HG02840 (cell line): ENCODE measurements around the gene OXT.

Experiments
- ATAC-seq: cut with Tn5 transposase; IDR thresholded peaks from one replicate; pipeline ENCODE4 v1.9.1; 2021; ENCODE audit warnings: mild to moderate bottlenecking, moderate library complexity, moderate number of reproducible peaks; ENCODE audit not compliant: unreplicated experiment, low FRiP score

The OXT gene

DNA sequence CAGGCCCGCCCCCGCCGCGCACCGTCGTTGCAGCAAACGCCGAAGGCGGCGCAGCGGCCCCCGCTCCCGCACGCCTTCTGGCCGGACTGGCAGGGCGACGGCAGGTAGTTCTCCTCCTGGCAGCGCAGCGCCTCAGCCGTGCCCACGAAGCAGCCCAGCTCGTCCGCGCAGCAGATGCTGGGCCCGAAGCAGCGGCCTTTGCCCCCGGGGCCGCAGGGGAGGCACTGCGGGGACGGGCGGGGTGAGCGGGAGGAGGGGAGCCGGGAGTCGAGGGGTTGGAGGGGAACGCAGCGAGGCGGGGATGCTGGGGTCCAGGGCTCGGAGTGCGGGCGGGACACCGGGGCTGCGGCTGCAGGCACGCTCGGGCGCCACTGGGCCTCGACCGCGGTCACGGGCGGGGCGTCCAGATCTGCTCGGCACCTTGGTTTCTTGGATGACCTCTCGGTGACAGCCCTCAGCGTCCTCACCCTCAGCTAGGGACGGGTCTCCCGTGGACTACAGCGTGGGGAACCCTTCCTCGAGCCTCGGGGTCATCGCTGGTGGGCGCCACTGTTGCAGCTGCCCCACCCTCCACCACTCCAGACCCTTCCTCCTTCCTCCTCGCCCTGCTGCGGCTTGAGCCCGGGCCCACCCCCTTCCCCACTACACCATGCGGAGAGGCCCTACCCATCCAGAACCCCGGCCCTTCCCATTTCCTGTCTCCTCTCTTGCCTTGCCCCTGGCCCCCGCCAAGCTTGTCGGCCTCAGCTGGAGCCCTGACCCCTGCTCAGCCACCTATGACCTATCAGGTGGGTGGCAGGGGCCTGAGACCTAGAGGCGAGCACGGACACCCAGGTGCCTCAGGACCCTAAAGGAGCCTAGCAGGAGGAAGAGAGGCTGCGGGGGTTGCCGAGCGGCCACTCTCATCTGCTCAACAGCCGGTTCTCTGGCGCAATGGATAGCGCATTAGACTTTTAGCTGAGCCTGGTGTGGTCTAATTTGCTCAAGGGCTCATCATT lies 11.8 kb downstream of the OXT start:
- ATAC-seq, result no peak

DNA sequence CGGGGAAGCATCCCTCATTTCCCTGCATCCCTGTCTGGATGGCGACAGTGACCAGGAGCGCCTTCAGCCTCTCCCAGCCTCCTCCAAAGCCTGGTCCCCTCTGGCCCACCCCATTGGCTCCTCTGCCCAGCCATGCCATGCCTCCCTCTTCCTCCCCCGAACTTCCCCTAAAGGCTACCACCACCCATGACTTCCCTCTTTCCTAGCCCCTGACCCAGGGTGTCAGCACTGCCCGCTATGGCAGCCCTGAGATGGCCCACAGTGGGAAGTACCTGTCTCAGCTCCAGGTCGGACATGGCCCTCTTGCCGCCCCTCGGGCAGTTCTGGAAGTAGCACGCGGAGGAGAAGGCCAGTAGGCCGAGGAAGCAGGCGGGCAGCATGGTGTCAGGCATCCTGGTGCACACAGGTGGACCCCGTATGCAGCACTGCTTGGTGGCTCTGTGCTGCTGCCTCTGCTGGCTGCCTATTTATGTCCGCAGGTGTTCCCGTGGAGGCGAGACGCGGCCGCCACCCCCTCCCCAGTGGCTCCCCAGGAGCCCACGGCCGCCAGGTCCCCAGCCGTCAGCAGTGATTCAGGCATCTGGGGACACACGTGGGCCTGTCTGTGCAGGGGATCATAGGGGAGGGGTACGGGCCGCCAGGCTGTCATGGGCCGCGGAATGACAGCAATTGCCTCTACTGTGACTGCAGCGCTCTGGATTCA lies 13.0 kb downstream of the OXT start, which contains the start of gene AVP:
Gene AVP, minus strand, starts transcription at position 442 of the 703 bp plus-strand sequence. Its CDS starts 50 bp downstream, at position 392.
- ATAC-seq, result no peak

DNA sequence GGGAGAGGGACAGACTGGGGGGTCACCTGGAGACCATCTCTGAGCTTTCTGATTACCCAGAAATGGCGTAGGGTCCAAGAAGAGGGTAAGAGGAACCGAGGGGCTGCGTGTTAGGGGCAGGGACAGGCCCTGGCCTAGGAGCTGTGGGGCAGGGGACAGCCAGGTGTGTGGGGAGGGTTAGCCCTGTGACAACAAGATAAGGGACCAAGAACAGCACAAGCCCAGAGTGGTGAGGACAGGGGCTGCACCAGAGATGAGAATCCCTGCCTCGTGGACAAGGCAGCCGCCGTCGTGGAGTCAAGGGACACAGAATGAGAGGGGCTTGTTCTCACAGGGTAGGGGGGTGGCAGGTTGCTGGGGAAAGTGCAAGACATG lies 13.6 kb downstream of the OXT start:
- no peak for ATAC-seq

DNA sequence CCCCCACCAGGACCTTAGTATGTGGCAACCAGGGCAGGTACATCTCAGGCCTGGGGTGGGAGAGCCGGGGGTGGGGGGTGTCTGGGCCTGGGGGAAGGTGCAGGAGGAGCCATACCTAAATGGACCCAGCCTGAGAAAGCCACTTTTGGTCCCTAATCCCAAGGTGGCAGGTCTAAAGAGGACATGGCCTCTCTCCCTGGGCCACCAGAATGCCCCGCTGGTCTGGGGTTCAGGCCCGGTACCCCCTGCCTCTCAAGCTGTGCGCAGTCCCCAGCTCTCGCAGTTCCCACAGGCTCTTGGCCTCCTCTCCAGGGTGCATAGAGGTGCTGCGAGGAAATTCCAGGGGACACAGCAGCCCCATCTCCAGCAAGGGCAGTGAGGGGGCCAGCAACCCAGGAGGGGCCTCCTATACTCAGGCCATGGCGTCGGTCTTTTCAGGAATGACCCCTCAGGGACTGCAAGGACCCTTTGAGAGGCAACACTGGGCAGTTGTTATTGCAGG lies 14.2 kb downstream of the OXT start:
- ATAC-seq, result no peak

DNA sequence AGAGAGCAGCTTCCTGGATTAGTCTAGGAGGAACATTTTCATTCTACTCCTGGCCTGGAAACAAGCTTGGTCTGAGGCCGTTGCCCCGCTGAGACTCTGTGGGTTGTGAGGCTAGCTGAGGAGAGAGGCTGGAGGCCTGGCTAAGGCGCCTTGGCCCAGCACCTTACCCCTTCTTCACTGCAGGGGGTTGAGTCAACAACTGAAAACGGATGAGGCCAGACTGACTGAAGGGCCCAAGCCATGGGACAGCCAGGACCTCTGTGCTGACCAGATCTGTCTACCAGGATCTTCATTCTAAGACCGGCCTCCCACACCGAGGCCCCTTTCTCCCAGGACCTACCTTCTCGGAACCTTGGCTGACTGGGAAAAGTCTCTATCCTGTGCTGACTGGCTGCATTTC lies 16.6 kb downstream of the OXT start:
- ATAC-seq, result no peak

DNA sequence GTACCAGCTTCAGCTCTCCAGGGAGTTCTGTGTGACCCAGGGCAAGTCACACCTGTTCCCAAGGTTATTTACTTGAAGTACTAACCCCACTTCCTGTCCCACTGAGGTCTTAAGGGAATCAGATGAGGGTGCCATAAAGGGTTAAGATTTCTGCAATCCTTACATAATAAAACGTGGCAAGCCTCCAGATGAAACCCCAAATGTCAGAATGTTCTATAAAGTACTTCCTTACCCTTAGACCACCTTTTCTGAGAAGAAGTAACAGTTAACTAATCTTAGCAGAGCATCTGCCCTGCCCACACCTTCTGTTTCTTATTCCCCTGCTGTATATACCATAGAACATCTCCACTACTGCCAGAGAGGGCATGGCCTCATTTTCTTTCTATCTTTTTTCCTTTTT lies 19.1 kb downstream of the OXT start:
- no peak for ATAC-seq

DNA sequence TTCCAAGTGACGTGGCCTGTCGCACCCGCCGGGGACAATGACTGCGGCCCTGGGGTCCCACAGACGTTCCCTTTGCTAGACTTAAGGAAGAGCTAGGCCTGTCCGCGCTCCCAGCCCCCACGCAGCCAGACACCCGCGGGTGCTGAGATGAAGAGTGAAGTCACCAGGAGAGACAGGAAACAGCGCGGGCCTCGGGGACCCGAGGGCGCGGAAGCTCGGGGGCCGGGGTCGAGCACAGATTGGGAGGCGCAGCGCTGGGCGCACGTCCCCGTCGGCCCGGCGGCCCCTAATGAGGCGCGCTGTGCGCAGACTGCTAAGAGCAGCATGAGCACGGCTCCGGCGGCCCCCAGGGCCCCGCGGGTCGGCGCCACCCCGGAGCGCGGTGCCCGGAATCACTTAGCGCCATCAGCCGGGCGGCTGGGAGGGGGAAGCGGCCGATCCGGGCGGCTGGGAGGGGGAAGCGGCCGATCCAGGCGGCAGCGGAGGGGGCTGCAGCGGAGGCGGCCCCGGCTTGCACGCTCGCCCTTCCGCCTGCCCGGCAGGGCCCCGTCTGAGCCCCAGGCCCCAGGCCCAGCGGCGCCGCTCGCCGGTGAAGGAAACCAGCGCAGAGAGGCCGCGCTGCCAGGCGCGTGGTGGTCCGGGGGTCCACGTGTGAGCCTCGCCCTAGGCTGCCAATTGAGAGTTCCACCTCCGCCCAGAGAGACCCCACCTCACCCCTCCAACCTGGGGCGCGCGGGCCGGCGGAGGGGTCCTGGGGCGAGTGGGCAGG lies 21.4 kb downstream of the OXT start:
- ATAC-seq, result no peak

DNA sequence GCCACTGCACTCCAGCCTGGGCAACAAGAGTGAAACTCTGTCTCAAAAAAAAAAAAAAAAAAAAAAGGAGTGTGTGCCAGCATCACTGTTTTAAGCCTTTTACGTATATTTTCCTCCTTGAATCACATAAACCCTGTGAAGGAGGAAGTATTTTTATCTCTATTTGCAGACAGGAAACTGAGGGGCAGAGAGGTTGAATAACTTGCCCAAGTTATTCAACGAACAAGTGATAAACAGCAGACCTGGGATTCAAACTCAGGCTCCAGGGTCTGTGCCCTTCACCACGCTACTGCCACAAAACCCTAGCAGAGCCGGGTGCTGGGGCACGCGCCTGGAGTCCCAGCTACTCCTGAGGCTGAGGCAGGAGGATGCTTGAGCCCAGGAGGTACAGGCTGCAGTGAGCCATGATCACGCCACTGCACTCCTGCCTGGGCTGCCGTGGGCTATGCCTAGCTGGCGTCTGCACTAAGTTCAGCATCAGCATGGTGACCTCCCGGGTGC lies 22.5 kb downstream of the OXT start:
- ATAC-seq, result no peak

DNA sequence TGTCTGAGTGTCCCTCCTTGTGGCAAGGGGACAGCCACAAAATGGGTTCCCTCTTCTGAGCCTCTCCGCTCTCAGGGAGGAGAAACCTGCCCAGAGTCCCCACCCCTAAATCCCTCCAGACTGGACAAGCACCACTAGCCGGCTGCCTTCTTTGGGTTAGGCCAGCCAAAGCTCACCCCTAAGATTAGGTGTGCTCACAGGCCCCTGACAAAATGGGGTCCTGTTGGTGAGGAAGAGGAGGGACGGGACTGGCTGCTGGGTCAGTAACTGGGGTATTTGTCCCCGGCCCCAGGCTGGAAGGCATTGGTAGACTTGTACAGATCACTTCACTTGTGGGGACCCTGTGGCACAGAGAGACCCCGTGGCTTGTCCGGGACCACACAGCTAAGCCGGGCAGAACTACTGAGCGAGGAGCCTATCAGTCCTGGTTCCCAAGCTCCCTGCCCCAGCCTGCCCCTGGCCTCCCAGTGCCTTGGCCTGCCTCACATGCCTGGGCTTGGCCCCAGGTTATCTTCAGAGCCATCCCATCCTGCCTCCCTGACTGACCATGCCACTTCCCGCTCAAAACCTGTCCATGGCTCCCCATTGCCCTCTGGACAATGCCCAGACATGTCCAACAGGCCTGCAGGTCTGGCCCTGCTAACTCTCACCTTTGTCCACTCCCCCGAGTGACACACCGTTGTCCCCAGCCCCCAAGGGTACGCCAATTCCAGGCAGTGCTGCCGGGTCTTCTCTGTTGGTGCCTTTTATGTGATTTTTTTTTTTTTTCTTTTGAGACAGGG lies 23.6 kb downstream of the OXT start:
- no peak for ATAC-seq

DNA sequence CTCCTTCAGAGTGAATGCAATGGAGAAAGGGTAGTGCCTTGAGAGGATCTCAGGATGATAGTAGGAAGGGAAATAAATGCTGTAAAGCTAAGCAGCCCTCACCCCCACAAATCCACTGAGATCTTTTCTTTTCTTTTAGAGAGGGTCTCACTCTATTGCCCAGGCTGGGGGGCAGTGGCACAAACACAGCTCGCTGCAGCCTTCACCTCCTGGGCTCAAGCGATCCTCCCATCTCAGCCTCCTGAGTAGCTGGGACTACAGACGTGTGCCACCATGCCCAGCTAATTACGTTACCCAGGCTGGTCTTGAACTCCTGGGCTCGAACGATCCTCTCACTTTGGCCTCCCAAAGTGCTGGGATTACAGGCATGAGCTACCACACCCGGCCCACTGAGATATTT lies 29.1 kb downstream of the OXT start:
- ATAC-seq, result no peak

DNA sequence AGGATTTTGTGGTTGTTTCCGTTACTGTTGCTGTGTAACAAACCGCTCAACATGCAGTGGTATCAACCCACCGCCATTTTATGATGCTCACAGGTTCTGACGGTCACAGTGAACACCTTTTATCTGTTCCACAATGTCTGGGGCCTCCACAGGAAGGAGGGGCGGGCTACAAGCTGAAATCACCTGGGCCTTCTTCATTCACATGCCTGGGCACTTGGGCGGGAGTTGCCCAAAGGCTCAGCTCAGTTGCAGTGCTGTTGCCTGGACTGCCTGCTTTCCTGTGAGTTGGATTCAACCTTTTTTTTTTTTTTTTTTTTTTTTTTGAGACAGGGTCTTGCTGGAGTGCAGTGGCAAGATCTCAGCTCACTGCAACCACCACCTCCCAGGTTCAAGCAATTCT lies 29.8 kb downstream of the OXT start:
- ATAC-seq, result no peak

DNA sequence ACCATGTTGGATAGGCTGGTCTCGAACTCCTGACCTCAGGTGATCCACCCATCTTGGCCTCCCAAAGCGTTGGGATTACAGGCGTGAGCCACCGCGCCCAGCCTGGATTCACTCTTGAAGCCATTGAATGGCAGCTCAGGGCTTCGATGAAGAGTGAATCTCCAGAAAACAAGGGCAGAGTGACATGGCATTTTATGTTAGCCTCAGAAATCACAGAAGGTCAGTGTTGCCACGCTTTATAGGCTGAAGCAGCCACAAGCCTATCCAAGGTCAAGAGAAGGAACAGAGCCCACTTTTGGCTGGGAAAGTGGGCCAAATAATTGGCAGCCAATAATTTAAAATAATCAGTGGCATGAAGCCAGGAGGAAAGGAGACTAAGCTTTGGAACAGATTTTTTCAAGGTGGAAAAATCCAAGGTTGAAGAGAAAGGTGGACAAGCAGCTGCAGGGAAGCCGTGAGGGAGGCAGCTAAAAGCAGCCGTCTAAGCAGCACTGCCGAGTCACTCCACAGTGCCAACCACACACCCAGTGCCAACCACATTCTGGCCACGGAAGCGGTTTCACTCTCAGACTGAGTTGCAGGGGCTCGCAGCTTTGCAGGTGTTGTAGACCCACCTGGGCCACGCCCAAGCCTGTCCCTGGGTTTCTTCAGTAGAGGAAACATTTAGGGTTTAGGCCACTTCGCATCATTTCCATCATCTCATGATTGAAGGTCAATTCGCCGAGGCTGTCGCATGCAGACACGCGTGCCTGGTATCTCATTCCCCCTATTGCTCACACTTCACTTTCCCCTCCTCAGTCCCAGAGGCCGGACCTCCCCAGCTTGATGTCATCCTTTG lies 30.5 kb downstream of the OXT start:
- no peak for ATAC-seq

DNA sequence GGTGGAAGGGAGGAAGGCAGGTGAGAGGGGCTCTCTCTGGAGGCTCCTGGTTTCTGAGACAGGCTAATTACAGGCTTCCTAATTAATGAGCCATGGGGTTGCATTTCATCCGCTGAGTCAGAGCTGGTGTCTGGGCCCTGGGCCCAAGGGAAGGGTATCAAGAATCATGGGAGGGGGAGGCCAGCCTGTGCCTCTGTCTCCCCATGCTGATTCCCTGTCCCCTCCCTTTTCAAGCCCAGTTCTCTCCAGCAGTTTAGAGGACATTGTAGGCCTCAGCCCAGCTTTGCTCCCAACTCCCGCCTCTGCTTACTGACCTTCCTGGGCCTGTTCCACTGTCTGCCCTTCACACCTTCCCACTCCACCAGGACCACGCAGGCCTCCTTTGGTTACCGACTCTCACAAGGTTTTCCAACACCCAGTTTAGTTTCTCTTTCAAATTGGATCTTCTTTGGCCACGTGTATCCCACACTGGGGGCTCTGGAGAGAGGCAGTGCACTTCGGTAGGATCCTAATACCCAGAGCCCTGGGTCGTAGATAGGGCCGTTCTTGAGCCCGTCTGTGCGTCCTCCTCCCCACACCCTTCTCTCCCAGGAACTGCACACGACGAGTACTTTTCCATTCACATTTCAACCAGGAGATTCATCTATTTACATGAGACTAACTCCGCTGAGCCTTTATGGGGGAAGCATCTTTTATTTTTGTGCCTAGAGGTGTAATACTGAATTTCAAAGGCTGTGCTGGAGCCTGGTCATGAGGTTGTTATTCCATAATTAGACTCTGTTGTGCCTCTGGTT lies 31.4 kb downstream of the OXT start:
- ATAC-seq, result no peak

DNA sequence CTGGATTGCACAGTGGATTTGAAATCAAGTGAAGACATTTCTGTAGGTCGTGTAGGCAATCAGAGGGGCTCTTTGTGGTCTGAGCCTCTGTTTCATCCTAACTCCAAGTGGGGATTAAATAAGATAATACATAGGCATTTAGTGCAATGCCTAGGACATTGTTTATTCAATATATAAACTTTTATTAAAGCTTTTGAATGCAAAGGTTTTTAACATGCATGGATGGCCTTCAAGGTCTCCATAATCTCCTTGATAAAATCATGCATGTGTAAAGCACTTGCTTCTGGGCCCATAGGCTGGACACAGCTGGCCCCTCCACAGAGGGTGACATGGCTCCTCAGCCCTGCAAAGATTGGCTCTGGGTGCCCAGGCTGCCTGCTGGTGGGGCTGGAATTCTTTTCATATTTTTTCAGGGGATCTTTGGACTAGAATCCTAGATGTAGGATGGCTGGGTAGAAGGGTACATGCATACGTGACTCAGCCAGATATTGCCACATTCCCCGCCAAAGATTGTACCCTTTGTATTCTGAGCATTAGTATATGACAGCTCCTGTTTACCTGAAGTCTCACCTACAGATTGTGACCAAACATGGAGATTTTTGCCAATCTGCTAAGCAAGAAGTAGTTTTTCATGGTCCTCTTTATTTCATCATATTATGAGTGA lies 32.1 kb downstream of the OXT start:
- no peak for ATAC-seq

DNA sequence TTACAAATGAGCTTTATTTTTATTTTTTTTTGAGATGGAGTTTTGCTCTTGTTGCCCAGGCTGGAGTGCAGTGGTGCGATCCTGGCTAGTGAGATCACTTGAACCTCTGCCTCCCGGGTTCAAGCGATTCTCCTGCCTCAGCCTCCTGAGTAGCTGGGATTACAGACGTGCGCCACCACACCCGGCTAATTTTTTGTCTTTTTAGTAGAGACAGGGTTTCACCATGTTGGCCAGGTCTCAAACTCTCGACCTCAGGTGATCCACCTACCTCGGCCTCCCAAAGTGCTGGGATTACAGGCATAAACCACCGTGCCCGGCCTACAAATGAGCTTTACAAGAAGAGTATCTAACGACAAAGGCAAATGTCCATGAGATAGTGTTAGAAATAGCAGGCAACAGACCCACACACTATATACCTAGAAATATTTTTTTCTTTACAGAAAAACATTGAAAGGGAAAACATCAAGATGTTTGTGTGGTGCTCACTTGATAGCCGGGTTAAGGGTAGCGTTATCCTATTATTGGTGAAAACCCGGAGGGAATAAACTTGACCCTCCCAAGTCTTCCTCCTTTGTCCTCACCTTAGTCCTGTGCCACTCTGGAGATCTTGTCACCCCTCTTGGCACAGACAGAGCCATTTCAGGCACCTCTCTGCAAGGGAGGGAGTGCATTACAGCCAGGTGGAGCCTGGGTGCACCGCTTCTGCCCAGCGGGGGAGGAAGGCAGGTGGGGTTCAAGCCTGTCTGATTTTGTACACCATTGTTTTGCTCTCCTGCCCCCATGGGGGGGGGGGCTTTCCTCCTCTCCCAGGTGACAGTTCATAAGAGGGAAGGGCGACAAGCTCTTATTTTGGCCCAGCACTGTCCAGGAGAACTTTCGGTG lies 34.1 kb downstream of the OXT start:
- no peak for ATAC-seq

DNA sequence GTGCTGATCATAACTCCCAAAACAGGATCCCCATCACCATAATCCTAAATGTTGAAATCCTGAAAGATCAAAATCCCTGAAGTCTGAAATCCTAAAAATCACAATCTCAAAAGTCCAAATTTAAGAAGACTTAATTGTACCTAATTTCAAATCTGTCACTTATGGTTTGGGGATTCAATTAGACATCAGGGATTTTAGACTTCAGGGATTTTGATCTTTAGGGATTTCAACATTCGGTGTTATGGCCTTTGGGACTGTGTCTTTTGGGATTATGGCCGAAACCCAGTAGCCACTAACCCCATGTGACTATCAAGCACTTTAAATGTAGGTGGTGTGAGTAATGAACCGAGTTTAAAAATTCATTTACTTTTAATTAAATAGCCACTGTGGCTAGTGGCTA lies 34.8 kb downstream of the OXT start:
- ATAC-seq, result no peak
